HepG2 (cell line): ENCODE measurements around the gene TATDN2. TPM values are rescaled to one million over a fixed set of nuclear protein-coding genes. Genes with fewer than 3 reads are reported as not detected.

Experiments
- ATAC-seq: fragments of 200-7000 bp; cut with Tn5 transposase; 3 replicates; pipeline ENCODE4 v1.9.1; 2020; ENCODE audit warnings: mild to moderate bottlenecking, moderate library complexity
- BruUV-seq: library from RNA; stranded (reverse); fragments of 400-500 nt; replicated peaks from 2 replicates; lab custom pipeline; 2021; lab: Mats Ljungman, UMichigan
- CTCF ChIA-PET: fragments of 300-600 bp; formaldehyde crosslinking; extraction: SDS; loops from one replicate; lab custom pipeline; 2021; ENCODE audit warnings: low total read pairs, inconsistent platforms, low intra/inter-chr PET ratio; lab: Yijun Ruan, JAX
- POLR2A ChIA-PET: fragments of 350-600 bp; sonication (Branson Sonifier 250); formaldehyde crosslinking; loops from one replicate; lab custom pipeline; 2020; ENCODE audit warnings: antibody characterized with exemption, inconsistent platforms; lab: Yijun Ruan, JAX
- DNase-seq: peaks from one replicate; pipeline ENCODE4 v3.0.0-alpha.2; 2015; ENCODE audit warnings: low spot score
- FAIRE-seq: peaks from 3 replicates; lab custom pipeline; 2011; peaks lifted over from hg19 to GRCh38; lab: Jason Lieb, UNC
- H2AFZ ChIP-seq: one replicate; pipeline ENCODE4 v1.6.1; 2011; ENCODE audit warnings: low read length, inconsistent platforms
- H3K27ac ChIP-seq: fragments of 300-600 bp; 3 replicates; pipeline ENCODE4 v1.8.0; 2011; ENCODE audit warnings: mixed run types, mild to moderate bottlenecking, mixed read lengths, low read length, inconsistent platforms; ENCODE audit not compliant: insufficient read depth; ENCODE audit errors: extremely low read length
- H3K27me3 ChIP-seq, 2 experiments: fragments of 200-600 bp in 1 of 2; 2 replicates in 1 of 2; 3 replicates in 1 of 2; pipeline versions ENCODE4 v1.6.0 to v1.8.0; 2011; ENCODE audit warnings: low read length in 2 of 2, mild to moderate bottlenecking in 2 of 2, moderate library complexity in 2 of 2, inconsistent platforms in 1 of 2; ENCODE audit not compliant: insufficient read depth in 2 of 2, control insufficient read depth in 1 of 2
- H3K36me3 ChIP-seq, 2 experiments: fragments of 200-600 bp in 1 of 2; replicated peaks in 1 of 2; 2 replicates in 1 of 2; 3 replicates in 1 of 2; pipeline versions ENCODE4 v1.5.1 to v1.8.0; 2011; ENCODE audit warnings: low read length in 2 of 2, inconsistent platforms in 1 of 2; ENCODE audit not compliant: insufficient read depth in 2 of 2, control insufficient read depth in 1 of 2
- H3K4me1 ChIP-seq: 2 replicates; pipeline ENCODE4 v1.5.1; 2012; ENCODE audit warnings: low read length, inconsistent platforms; ENCODE audit not compliant: insufficient read depth
- H3K4me2 ChIP-seq: 2 replicates; pipeline ENCODE4 v1.6.0; 2011; ENCODE audit warnings: low read depth, low read length, inconsistent platforms
- H3K4me3 ChIP-seq, 3 experiments: fragments of 200-600 bp in 1 of 3; sonication (generic), shearing (Covaris generic) in 1 of 3; replicated peaks in 1 of 3; 2 replicates each; pipeline ENCODE4 v1.5.1; 2011 to 2016; ENCODE audit warnings: low read length in 3 of 3, inconsistent platforms in 2 of 3, low read depth in 2 of 3, mild to moderate bottlenecking in 2 of 3, control low read depth in 1 of 3, mixed read lengths in 1 of 3; ENCODE audit not compliant: insufficient read depth in 1 of 3
- H3K79me2 ChIP-seq: one replicate; pipeline ENCODE4 v1.6.1; 2011; ENCODE audit warnings: low read length, inconsistent platforms; ENCODE audit not compliant: insufficient read depth
- H3K9ac ChIP-seq: 2 replicates; pipeline ENCODE4 v1.6.0; 2011; ENCODE audit warnings: mild to moderate bottlenecking, low read depth, low read length, inconsistent platforms; ENCODE audit not compliant: insufficient read depth
- H3K9me3 ChIP-seq: 2 replicates; pipeline ENCODE4 v1.5.1; 2012; ENCODE audit warnings: mild to moderate bottlenecking, low read length
- H4K20me1 ChIP-seq: 2 replicates; pipeline ENCODE4 v1.6.0; 2011; ENCODE audit warnings: inconsistent platforms, mild to moderate bottlenecking, low read length, moderate library complexity; ENCODE audit not compliant: insufficient read depth
- AGO2 ChIP-seq: fragments of 200-400 bp; formaldehyde crosslinking; optimal IDR thresholded peaks from 2 replicates; pipeline ENCODE3; 2017; ENCODE audit warnings: mild to moderate bottlenecking, low read depth, low read length, moderate library complexity
- ARNT ChIP-seq: fragments of 450-650 bp; IDR thresholded peaks from 2 replicates; pipeline ENCODE4 v1.6.1; 2017
- ATF1 ChIP-seq: IDR thresholded peaks from 2 replicates; pipeline ENCODE4 v1.6.1; 2016; ENCODE audit warnings: mild to moderate bottlenecking, control low read depth
- CC2D1A ChIP-seq: sonication (generic); formaldehyde crosslinking; IDR thresholded peaks from 2 replicates; pipeline ENCODE4 v1.8.1; 2023; ENCODE audit warnings: mild to moderate bottlenecking, missing genetic modification reagents
- ETV5 ChIP-seq: IDR thresholded peaks from 2 replicates; pipeline ENCODE4 v1.6.1; 2018; ENCODE audit warnings: missing biosample characterization, missing genetic modification reagents, inconsistent platforms, borderline replicate concordance
- FOXP1 ChIP-seq, 2 experiments: fragments of 450-650 bp in 1 of 2; IDR thresholded peaks; 2 replicates each; pipeline ENCODE4 v1.6.1; 2017 to 2018; ENCODE audit warnings: antibody characterized with exemption in 1 of 2
- GPBP1L1 ChIP-seq: sonication (generic); formaldehyde crosslinking; IDR thresholded peaks from 2 replicates; pipeline ENCODE4 v1.5.0; 2020; ENCODE audit warnings: mild to moderate bottlenecking, missing genetic modification reagents
- KLF16 ChIP-seq, 2 experiments: sonication (generic) in 1 of 2; formaldehyde crosslinking in 1 of 2; IDR thresholded peaks; 2 replicates each; pipeline versions ENCODE4 v1.6.1 to v1.8.0; 2016 to 2023; ENCODE audit warnings: missing genetic modification reagents in 2 of 2, missing compliant biosample characterization in 1 of 2
- MAFK ChIP-seq, 2 experiments: IDR thresholded peaks in 1 of 2; conservative IDR thresholded peaks in 1 of 2; 2 replicates each; pipeline ENCODE4 v1.6.1; 2011; ENCODE audit warnings: improper control_type of control experiment in 2 of 2, low read length in 2 of 2
- NFE2 ChIP-seq: sonication (generic); formaldehyde crosslinking; IDR thresholded peaks from 2 replicates; pipeline ENCODE4 v1.4.0; 2020; ENCODE audit warnings: missing genetic modification reagents
- PCBP1 ChIP-seq: fragments of 200-400 bp; formaldehyde crosslinking; IDR thresholded peaks from 2 replicates; pipeline ENCODE4 v1.6.1; 2017; ENCODE audit warnings: mild to moderate bottlenecking, low read depth, low read length, borderline replicate concordance
- PLRG1 ChIP-seq: fragments of 450-650 bp; conservative IDR thresholded peaks from 2 replicates; pipeline ENCODE4 v1.6.1; 2016
- POLR2G ChIP-seq: fragments of 200-400 bp; formaldehyde crosslinking; IDR thresholded peaks from 2 replicates; pipeline ENCODE4 v1.6.1; 2018; ENCODE audit warnings: mild to moderate bottlenecking, low read depth, low read length, moderate library complexity
- PRDM4 ChIP-seq: sonication (generic); formaldehyde crosslinking; IDR thresholded peaks from 2 replicates; pipeline ENCODE4 v1.9.0; 2021; ENCODE audit warnings: missing genetic modification reagents, borderline replicate concordance
- RBFOX2 ChIP-seq: fragments of 200-400 bp; formaldehyde crosslinking; IDR thresholded peaks from 2 replicates; pipeline ENCODE4 v1.6.1; 2017; ENCODE audit warnings: low read depth, mild to moderate bottlenecking, low read length
- RFX3 ChIP-seq: IDR thresholded peaks from 2 replicates; pipeline ENCODE4 v1.6.1; 2016; ENCODE audit warnings: missing biosample characterization, missing genetic modification reagents
- ZNF530 ChIP-seq: sonication (generic); formaldehyde crosslinking; IDR thresholded peaks from 2 replicates; pipeline ENCODE4 v1.5.0; 2020; ENCODE audit warnings: low read depth, mild to moderate bottlenecking, missing genetic modification reagents
- ZNF704 ChIP-seq: sonication (generic); formaldehyde crosslinking; IDR thresholded peaks from 2 replicates; pipeline ENCODE4 v1.8.1; 2023; ENCODE audit warnings: mild to moderate bottlenecking, inconsistent platforms, moderate library complexity, missing genetic modification reagents, borderline replicate concordance
- ZNF740 ChIP-seq: sonication (generic); formaldehyde crosslinking; IDR thresholded peaks from 2 replicates; pipeline ENCODE4 v1.4.0; 2020; ENCODE audit warnings: missing genetic modification reagents
- WGBS: methylation state at CpG from one replicate; pipeline ENCODE4 v1.1.6; 2017; ENCODE audit warnings: low lambda C conversion rate; 5-methylcytosine and 5-hydroxymethylcytosine counted together
- in situ Hi-C: cut with HindIII; loops from 2 replicates; pipeline ENCODE4 v1.10.0; 2017; ENCODE audit warnings: low pct_unique_long_range_greater_than_20kb; ENCODE audit not compliant: extremely low pct_ligation_motif_present
- intact Hi-C: fragments of 100-400 bp; cut with micrococcal nuclease; formaldehyde crosslinking; loops from one replicate; pipeline ENCODE4 v1.10.0; 2022; ENCODE audit not compliant: unreplicated experiment
- polyA plus RNA-seq, 8 experiments: library from polyadenylated mRNA; depleted of rRNA in 3 of 8; stranded (reverse) in 7 of 8; unstranded in 1 of 8; fragments of >200 nt; fragmentation: Illumina TruSeq in 4 of 8; extraction: Trizol in 4 of 8; gene quantifications; 2 replicates each; pipeline versions ENCODE4 v1.2.1 to v1.2.3, GENCODE V29; 2011 to 2016; ENCODE audit warnings: low read depth in 4 of 8, missing spikeins in 1 of 8, mixed read lengths in 1 of 8; ENCODE audit not compliant: insufficient read depth in 1 of 8
- total RNA-seq, 5 experiments: library from RNA; depleted of rRNA; stranded (reverse); fragments of >200 nt; fragmentation: Illumina TruSeq; extraction: Trizol; gene quantifications; 2 replicates each; pipeline ENCODE4 v1.2.3, GENCODE V29; 2016; ENCODE audit warnings: low read depth in 1 of 5

Gene TATDN2
- total and polyA plus RNA-seq, 2 of the 13 experiments (the other 11 are each of a cell fraction or from before 2014, with no cell fraction given), result 12.1 to 21.9 TPM

GRCh38 chr3:10311710-10312109 is 63.5 kb downstream of the TATDN2 start:
- peaks cover 39 to 90% of the 10 kb centered on the region in 2 experiments for H3K36me3 ChIP-seq
- no peak for TF ChIP-seq GPBP1L1 (CRISPR knock-in tag)
- TF ChIP-seq MAFK (conservative IDR thresholded peaks at IDR 0.05 in 1 of 2, IDR thresholded peaks at IDR 0.05 in 1 of 2; ENCODE audit: low read length in 2 of 2), result no peak
- no peak for TF ChIP-seq ATF1 (CRISPR knock-in tag)
- peak; percentile 74 for TF ChIP-seq AGO2
- TF ChIP-seq ARNT, result no peak
- TF ChIP-seq NFE2 (CRISPR knock-in tag), result no peak
- no peak for TF ChIP-seq RFX3 (CRISPR knock-in tag)
- no peak for TF ChIP-seq ZNF704 (CRISPR knock-in tag)
- no peak for TF ChIP-seq ZNF530 (CRISPR knock-in tag)
- no peak for TF ChIP-seq FOXP1 (IDR thresholded peaks at IDR 0.05)
- no peak for TF ChIP-seq FOXP1 (CRISPR knock-in tag; IDR thresholded peaks at IDR 0.05)
- TF ChIP-seq PRDM4 (CRISPR knock-in tag), result no peak
- peak; percentile 44 for TF ChIP-seq RBFOX2
- TF ChIP-seq PCBP1, result no peak
- no peak for TF ChIP-seq CC2D1A (CRISPR knock-in tag)
- TF ChIP-seq PLRG1, result no peak
- TF ChIP-seq KLF16 (CRISPR knock-in tag; IDR thresholded peaks at IDR 0.05), result no peak
- TF ChIP-seq POLR2G, result 0 out of 2 replicates have a peak, but pooled peaks have one; percentile 17
- TF ChIP-seq ZNF740 (CRISPR knock-in tag), result no peak
- no peak for TF ChIP-seq ETV5

More at GRCh38 chr3:10311710-10312109, 63.5 kb downstream of the TATDN2 start:
- Histone ChIP-seq H4K20me1 (peaks cover 11% of the 10 kb centered on the region), H3K27me3 (no peaks in the 10 kb centered on the region), H3K27ac (no peak overlapping the region), H2AFZ (no peak overlapping the region), H3K4me1 (peaks cover 39% of the 10 kb centered on the region), H3K9ac (no peak overlapping the region), H3K9me3 (no peaks in the 10 kb centered on the region), H3K4me3 (no peak overlapping the region), H3K4me2 (no peak overlapping the region), H3K79me2 (peaks cover 12% of the 10 kb centered on the region)
- intact Hi-C loops (no loop called here), in situ Hi-C loops (no loop called here)
- 96% methylated on average over 4 of the region's 13 CpGs for WGBS
- CTCF ChIA-PET, result no interaction called here
- DNase-seq (no peak), FAIRE-seq (no peak), ATAC-seq (peak; percentile 28)
- no TSS peak for BruUV-seq
- POLR2A ChIA-PET, result interaction anchor here (1.0 kb wide), 1 partner anchor 15 kb away, joined by 3 read pairs; no protein-coding TSS in a partner anchor
